K562 (cell line): ENCODE measurements around the gene CNOT11. TPM values are rescaled to one million over a fixed set of nuclear protein-coding genes. Genes with fewer than 3 reads are reported as not detected.

Experiments
- microRNA-seq: library from miRNA; unstranded; fragments of <30 nt; microRNA quantifications from one replicate; pipeline ENCODE4, GENCODE V29; 2018; ENCODE audit warnings: borderline microRNAs expressed
- polyA plus RNA-seq, 8 experiments: library from polyadenylated mRNA; depleted of rRNA in 4 of 8; stranded (reverse) in 5 of 8; unstranded in 3 of 8; fragments of >200 nt; fragmentation: Nextera tagmentation in 2 of 8; fragmentation: Illumina TruSeq in 1 of 8; extraction: Ambion mirVana in 2 of 8; extraction: Trizol in 1 of 8; gene quantifications; 2 replicates each; pipeline versions ENCODE4 v1.2.1 to v1.2.3, GENCODE V29; 2011 to 2014; ENCODE audit warnings: inconsistent platforms in 1 of 8, missing spikeins in 1 of 8
- small RNA-seq: library from RNA; depleted of rRNA; stranded (forward); fragments of <200 nt; gene quantifications from one replicate; pipeline ENCODE3, GENCODE V24; 2014
- total RNA-seq, 7 experiments: library from RNA; depleted of rRNA in 6 of 7; stranded (reverse); fragments of >200 nt in 6 of 7; fragmentation: Illumina TruSeq in 2 of 7; extraction: Trizol in 2 of 7; gene quantifications; 2 replicates each; pipeline versions ENCODE4 v1.2.1 to v1.2.3, GENCODE V29; 2011 to 2021; ENCODE audit warnings: low replicate concordance in 1 of 7

CNOT11 gene
- total and polyA plus RNA-seq, 9 of the 15 experiments (the other 6 are each of a cell fraction or from before 2014, with no cell fraction given) = 12.7 to 163 (median 64.2) TPM

Small RNA genes lying within 50 kb of the gene (microRNA-seq; reads per million reads assigned to microRNA genes)
- gene MIR5696 = 1.0 reads per million, percentile 7 among the genes with 10 or more reads in this experiment

Small RNA genes lying within 50 kb of the gene (small RNA-seq; reads per million reads assigned to genes)
- gene MIR5696 (0.48 reads per million, percentile 21 among the genes with 10 or more reads in this experiment), gene SNORD89 (35.7 reads per million, percentile 97 among the genes with 10 or more reads in this experiment)

Other genes with a start within 250 kb of the CNOT11 start
- gene TBC1D8, start 101.5 kb upstream of the CNOT11 start, total RNA-seq (2014; rRNA removed) = 0.91 and 1.7 TPM in 2 replicates
- 0.80 and 1.3 TPM in 2 replicates for gene TBC1D8, start 101.5 kb upstream of the CNOT11 start, total RNA-seq (2014; rRNA removed; fragmentation: Illumina TruSeq; extraction: Trizol)
- 0.36 and 0.64 TPM in 2 replicates for gene TBC1D8, start 101.5 kb upstream of the CNOT11 start, total RNA-seq (2015; rRNA removed; fragmentation: Illumina TruSeq; extraction: Trizol)
- gene TBC1D8, start 101.5 kb upstream of the CNOT11 start, total RNA-seq (2021) = 1.3 and 1.4 TPM in 2 replicates
- gene TBC1D8, start 101.5 kb upstream of the CNOT11 start, polyA plus RNA-seq (2011; rRNA removed) = 0.82 and 1.4 TPM in 2 replicates
- 0.82 and 0.94 TPM in 2 replicates for gene TBC1D8, start 101.5 kb upstream of the CNOT11 start, polyA plus RNA-seq (2014; fragmentation: Illumina TruSeq; extraction: Trizol)
- gene TBC1D8, start 101.5 kb upstream of the CNOT11 start, polyA plus RNA-seq (2014; fragmentation: Nextera tagmentation; extraction: Ambion mirVana) = under 1 TPM; 0.41 to 0.70 TPM
- gene TBC1D8, start 101.5 kb upstream of the CNOT11 start, polyA plus RNA-seq (2014; rRNA removed) = 1.2 and 1.3 TPM in 2 replicates
- gene RNF149, start 55.8 kb downstream of the CNOT11 start, total RNA-seq (2014; rRNA removed) = 24.1 and 25.3 TPM in 2 replicates
- 31.5 and 36.1 TPM in 2 replicates for gene RNF149, start 55.8 kb downstream of the CNOT11 start, total RNA-seq (2014; rRNA removed; fragmentation: Illumina TruSeq; extraction: Trizol)
- 23.3 and 28.3 TPM in 2 replicates for gene RNF149, start 55.8 kb downstream of the CNOT11 start, total RNA-seq (2015; rRNA removed; fragmentation: Illumina TruSeq; extraction: Trizol)
- gene RNF149, start 55.8 kb downstream of the CNOT11 start, total RNA-seq (2021) = 21.8 and 22.8 TPM in 2 replicates
- 27.2 and 28.4 TPM in 2 replicates for gene RNF149, start 55.8 kb downstream of the CNOT11 start, polyA plus RNA-seq (2011; rRNA removed)
- gene RNF149, start 55.8 kb downstream of the CNOT11 start, polyA plus RNA-seq (2014; fragmentation: Illumina TruSeq; extraction: Trizol) = 17.7 and 21.3 TPM in 2 replicates
- gene RNF149, start 55.8 kb downstream of the CNOT11 start, polyA plus RNA-seq (2014; fragmentation: Nextera tagmentation; extraction: Ambion mirVana) = 1 to 10 TPM; 9.0 to 9.5 TPM
- gene RNF149, start 55.8 kb downstream of the CNOT11 start, polyA plus RNA-seq (2014; rRNA removed) = 21.0 and 23.3 TPM in 2 replicates
- gene CREG2, start 134.6 kb downstream of the CNOT11 start, total RNA-seq (2014; rRNA removed) = not detected in 2 replicates
- gene CREG2, start 134.6 kb downstream of the CNOT11 start, total RNA-seq (2014; rRNA removed; fragmentation: Illumina TruSeq; extraction: Trizol) = not detected in 2 replicates
- not detected in 2 replicates for gene CREG2, start 134.6 kb downstream of the CNOT11 start, total RNA-seq (2015; rRNA removed; fragmentation: Illumina TruSeq; extraction: Trizol)
- gene CREG2, start 134.6 kb downstream of the CNOT11 start, total RNA-seq (2021) = not detected in 2 replicates
- gene CREG2, start 134.6 kb downstream of the CNOT11 start, polyA plus RNA-seq (2011; rRNA removed) = not detected in 2 replicates
- not detected in 2 replicates for gene CREG2, start 134.6 kb downstream of the CNOT11 start, polyA plus RNA-seq (2014; fragmentation: Illumina TruSeq; extraction: Trizol)
- gene CREG2, start 134.6 kb downstream of the CNOT11 start, polyA plus RNA-seq (2014; fragmentation: Nextera tagmentation; extraction: Ambion mirVana) = not detected
- not detected in 2 replicates for gene CREG2, start 134.6 kb downstream of the CNOT11 start, polyA plus RNA-seq (2014; rRNA removed)
- not detected in 2 replicates for gene RFX8, start 222.2 kb downstream of the CNOT11 start, total RNA-seq (2014; rRNA removed)
- not detected in 2 replicates for gene RFX8, start 222.2 kb downstream of the CNOT11 start, total RNA-seq (2014; rRNA removed; fragmentation: Illumina TruSeq; extraction: Trizol)
- gene RFX8, start 222.2 kb downstream of the CNOT11 start, total RNA-seq (2015; rRNA removed; fragmentation: Illumina TruSeq; extraction: Trizol) = not detected in 2 replicates
- gene RFX8, start 222.2 kb downstream of the CNOT11 start, total RNA-seq (2021) = not detected in 2 replicates
- gene RFX8, start 222.2 kb downstream of the CNOT11 start, polyA plus RNA-seq (2011; rRNA removed) = not detected in 2 replicates
- gene RFX8, start 222.2 kb downstream of the CNOT11 start, polyA plus RNA-seq (2014; fragmentation: Illumina TruSeq; extraction: Trizol) = not detected in 2 replicates
- not detected for gene RFX8, start 222.2 kb downstream of the CNOT11 start, polyA plus RNA-seq (2014; fragmentation: Nextera tagmentation; extraction: Ambion mirVana)
- gene RFX8, start 222.2 kb downstream of the CNOT11 start, polyA plus RNA-seq (2014; rRNA removed) = not detected in 2 replicates